Activated CD4-positive, alpha-beta T cell treated with anti-CD3 and anti-CD28 coated beads, Interleukin-2, amount 10 ng/mL, durations not matched to agents 7 days and 5 days (primary cell): ENCODE results near the gene MAD1L1. TPM values are rescaled to one million over a fixed set of nuclear protein-coding genes. Genes with fewer than 3 reads are reported as not detected.

Source experiments
- CTCF ChIA-PET: fragments of 350-600 bp; sonication (Branson Sonifier 250); formaldehyde crosslinking; loops from one replicate; lab custom pipeline; 2021; ENCODE audit warnings: antibody characterized with exemption; lab: Charles Lee
- POLR2A ChIA-PET: fragments of 350-600 bp; sonication (Branson Sonifier 250); formaldehyde crosslinking; loops from one replicate; lab custom pipeline; 2021; ENCODE audit warnings: antibody characterized with exemption; lab: Charles Lee
- DNase-seq: peaks from one replicate; pipeline ENCODE4 v3.0.0-alpha.2; 2020
- H3K27ac Mint-ChIP-seq: one replicate; pipeline ENCODE4 v1.8.0; 2021; ENCODE audit warnings: mild to moderate bottlenecking, moderate library complexity, mixed read lengths
- H3K27me3 Mint-ChIP-seq: one replicate; pipeline ENCODE4 v1.8.0; 2021; ENCODE audit warnings: mixed read lengths
- H3K36me3 Mint-ChIP-seq: one replicate; pipeline ENCODE4 v1.8.0; 2021; ENCODE audit warnings: low read depth, mixed read lengths
- H3K4me1 Mint-ChIP-seq: one replicate; pipeline ENCODE4 v1.8.0; 2021; ENCODE audit warnings: mixed read lengths
- H3K4me3 Mint-ChIP-seq: one replicate; pipeline ENCODE4 v1.8.0; 2021; ENCODE audit warnings: mild to moderate bottlenecking, moderate library complexity, mixed read lengths
- H3K9me3 Mint-ChIP-seq: one replicate; pipeline ENCODE4 v1.8.0; 2021; ENCODE audit warnings: mixed read lengths
- total RNA-seq, 2 experiments: library from RNA; stranded (reverse); gene quantifications; one replicate each; pipeline ENCODE4 v1.2.3, GENCODE V29; 2021

The MAD1L1 gene
- total RNA-seq, 2 experiments from 2014 or later = 125 to 127 TPM

DNA sequence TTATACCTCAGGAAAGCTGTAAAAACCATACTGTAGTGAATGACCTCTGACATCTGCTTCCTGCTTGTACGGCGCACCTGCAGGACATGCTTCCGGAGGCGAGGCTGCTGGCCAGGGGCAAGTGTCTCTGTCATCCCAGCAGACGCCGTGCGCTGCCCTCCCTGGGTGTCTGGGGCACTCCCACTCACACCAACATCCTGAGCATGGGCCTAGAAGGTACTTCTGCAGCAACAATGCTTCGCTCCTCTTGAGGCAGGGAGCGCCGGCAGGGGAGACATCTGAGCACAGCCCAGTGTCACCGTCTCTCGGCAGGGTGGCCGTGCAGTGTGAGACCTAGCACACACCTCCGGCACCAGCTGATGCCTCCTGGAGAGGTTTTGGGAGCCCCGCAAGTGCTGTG, 269.2 kb downstream of the MAD1L1 start:
- H3K27ac Mint-ChIP-seq = no peak overlapping the region
- H3K4me3 Mint-ChIP-seq = no peak overlapping the region
- peaks cover 5% of the 10 kb centered on the region for H3K27me3 Mint-ChIP-seq
- peaks cover 52% of the 10 kb centered on the region for H3K36me3 Mint-ChIP-seq
- DNase-seq = no peak
- H3K4me1 Mint-ChIP-seq = peaks cover 17% of the 10 kb centered on the region
- peaks cover 38% of the 10 kb centered on the region for H3K9me3 Mint-ChIP-seq
- POLR2A ChIA-PET = no interaction called here
- CTCF ChIA-PET = no interaction called here

DNA sequence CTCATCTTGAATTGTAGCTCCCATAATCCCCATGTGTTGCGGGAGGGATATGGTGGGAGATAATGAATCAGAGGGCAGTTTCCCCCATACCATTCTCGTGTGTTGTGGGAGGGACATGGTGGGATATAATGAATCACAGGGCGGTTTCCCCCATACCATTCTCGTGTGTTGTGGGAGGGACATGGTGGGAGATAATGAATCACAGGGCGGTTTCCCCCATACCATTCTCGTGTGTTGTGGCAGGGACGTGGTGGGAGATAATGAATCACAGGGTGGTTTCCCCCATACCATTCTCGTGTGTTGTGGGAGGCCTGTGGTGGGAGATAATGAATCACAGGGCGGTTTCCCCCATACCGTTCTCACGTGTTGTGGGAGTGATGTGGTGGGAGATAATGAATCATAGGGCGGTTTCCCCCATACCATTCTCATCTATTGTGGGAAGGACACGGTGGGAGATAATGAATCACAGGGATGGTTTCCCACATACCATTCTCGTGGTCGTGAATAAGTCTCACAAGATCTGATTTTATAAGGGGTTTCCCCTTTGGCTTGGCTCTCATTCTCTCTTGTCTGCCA, 271.0 kb downstream of the MAD1L1 start:
- DNase-seq = peak; percentile 22
- peaks cover 5% of the 10 kb centered on the region for H3K27me3 Mint-ChIP-seq
- peak overlapping the region; percentile 61 for H3K27ac Mint-ChIP-seq
- no peak overlapping the region for H3K4me3 Mint-ChIP-seq
- peaks cover 5% of the 10 kb centered on the region for H3K4me1 Mint-ChIP-seq
- peaks cover 58% of the 10 kb centered on the region for H3K36me3 Mint-ChIP-seq
- POLR2A ChIA-PET = no interaction called here
- peaks cover 42% of the 10 kb centered on the region for H3K9me3 Mint-ChIP-seq
- CTCF ChIA-PET = interaction anchor here (0.6 to 0.9 kb wide), 2 partner anchors 16 to 45 kb away, joined by 3 read pairs; no protein-coding TSS in a partner anchor

GRCh38 chr7:1959305-1959704, 273.4 kb downstream of the MAD1L1 start:
- no peak overlapping the region for H3K4me3 Mint-ChIP-seq
- no peak overlapping the region for H3K27ac Mint-ChIP-seq
- peaks cover 3% of the 10 kb centered on the region for H3K4me1 Mint-ChIP-seq
- ChIA-PET CTCF (interaction anchor here (0.7 kb wide), 1 partner anchor 17 kb away, joined by 3 read pairs; no protein-coding TSS in a partner anchor), POLR2A (interaction anchor here (0.6 kb wide), 1 partner anchor 425 kb away, joined by 3 read pairs; no protein-coding TSS in a partner anchor)
- peaks cover 5% of the 10 kb centered on the region for H3K27me3 Mint-ChIP-seq
- DNase-seq = no peak
- peaks cover 52% of the 10 kb centered on the region for H3K36me3 Mint-ChIP-seq
- H3K9me3 Mint-ChIP-seq = peaks cover 39% of the 10 kb centered on the region

DNA sequence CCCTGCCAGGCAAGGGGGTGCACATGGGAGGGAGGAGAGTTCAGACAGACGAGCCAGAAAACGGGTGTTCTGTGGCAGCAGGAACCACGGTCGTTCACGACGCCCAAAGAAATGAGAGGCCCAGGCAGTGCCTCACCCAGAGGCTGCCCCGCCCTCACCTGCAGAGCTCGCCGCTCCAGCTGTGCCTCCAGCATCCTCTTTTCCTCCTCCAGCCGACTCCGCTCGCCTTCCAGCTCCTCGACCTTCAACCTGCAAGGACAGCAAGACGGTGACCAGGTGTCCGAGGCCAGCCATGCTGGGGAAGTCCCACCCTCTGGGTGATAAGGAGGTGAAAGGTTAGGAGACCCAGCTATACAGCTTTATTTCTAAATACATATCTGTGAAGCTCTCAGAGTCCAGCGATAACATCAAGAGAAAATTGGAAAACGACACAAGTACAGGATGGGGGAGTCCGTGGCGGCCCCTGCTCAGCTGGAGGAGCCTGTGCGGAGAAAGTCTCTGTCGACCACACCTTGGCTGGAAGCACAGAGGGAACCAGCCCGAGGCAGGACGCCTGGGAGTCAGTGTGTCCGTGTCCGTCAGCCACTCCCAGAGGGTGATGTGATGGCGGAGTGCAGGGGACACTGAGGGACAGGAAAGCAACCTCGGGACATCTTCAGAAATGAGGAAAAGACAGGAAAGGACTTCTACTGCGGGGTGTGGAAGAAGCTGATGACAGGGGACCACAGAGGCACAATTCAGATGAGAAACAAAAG, 275.1 kb downstream of the MAD1L1 start:
- DNase-seq = no peak
- POLR2A ChIA-PET = no interaction called here
- peaks cover 3% of the 10 kb centered on the region for H3K4me1 Mint-ChIP-seq
- peaks cover 33% of the 10 kb centered on the region for H3K9me3 Mint-ChIP-seq
- peaks cover 5% of the 10 kb centered on the region for H3K27me3 Mint-ChIP-seq
- no peak overlapping the region for H3K27ac Mint-ChIP-seq
- peaks cover 47% of the 10 kb centered on the region for H3K36me3 Mint-ChIP-seq
- CTCF ChIA-PET = interaction anchor here (1.7 kb wide), 1 partner anchor 10 kb away, joined by 4 read pairs; no protein-coding TSS in a partner anchor
- no peak overlapping the region for H3K4me3 Mint-ChIP-seq

DNA sequence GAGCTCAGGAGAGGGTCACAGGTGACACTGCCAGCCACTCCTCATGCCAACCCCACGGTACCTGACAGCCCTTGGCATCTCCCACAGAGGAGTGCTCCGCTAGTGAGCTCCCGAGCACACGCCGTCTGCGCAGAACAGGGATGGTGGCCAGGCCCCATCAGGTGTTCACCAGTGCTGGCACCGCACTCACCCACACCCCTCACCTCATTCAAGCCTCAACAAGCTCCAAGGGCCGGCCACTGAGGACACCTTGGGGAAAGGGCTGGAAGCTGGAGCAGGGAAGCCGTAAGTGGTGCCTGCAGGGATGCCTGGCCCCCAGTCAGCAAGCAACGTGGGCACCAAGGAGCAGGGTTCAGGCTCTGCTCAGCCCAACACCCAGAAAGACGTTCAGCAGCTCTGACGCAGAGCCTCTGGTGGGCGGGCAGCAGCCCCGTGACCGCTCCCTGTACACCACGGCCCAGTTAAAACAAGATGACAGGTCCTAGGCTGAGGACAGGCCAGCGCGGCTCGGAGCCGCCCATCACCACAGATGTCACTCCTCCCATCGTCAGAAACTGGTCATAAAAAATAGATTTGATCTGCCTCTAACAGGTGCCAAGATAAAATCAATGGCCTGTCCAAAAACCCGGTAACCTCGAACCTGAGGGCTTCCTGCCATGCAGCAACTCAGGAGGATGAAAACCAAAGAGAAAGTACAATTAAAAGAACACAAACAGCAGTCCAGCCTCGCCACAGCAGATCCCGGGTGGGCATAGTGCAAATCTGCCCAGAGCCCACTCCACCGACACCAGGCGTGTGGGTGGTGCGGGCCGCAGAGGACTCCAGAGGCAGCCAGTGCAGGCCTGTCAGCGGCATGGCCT, 275.9 kb downstream of the MAD1L1 start:
- DNase-seq = no peak
- Mint-ChIP-seq H3K27ac (no peak overlapping the region), H3K27me3 (peaks cover 5% of the 10 kb centered on the region), H3K4me3 (no peak overlapping the region), H3K4me1 (peaks cover 5% of the 10 kb centered on the region), H3K36me3 (peaks cover 44% of the 10 kb centered on the region), H3K9me3 (peaks cover 26% of the 10 kb centered on the region)
- CTCF ChIA-PET = interaction anchor here (1.1 to 1.7 kb wide), 3 partner anchors 9 to 74 kb away, joined by 3 to 5 read pairs (median 4); no protein-coding TSS in a partner anchor
- POLR2A ChIA-PET = no interaction called here

GRCh38 chr7:1956141-1956540, 276.6 kb downstream of the MAD1L1 start:
- no peak for DNase-seq
- Mint-ChIP-seq H3K9me3 (peaks cover 19% of the 10 kb centered on the region), H3K4me3 (no peak overlapping the region), H3K27ac (no peak overlapping the region), H3K27me3 (peaks cover 5% of the 10 kb centered on the region), H3K36me3 (peaks cover 37% of the 10 kb centered on the region), H3K4me1 (peaks cover 10% of the 10 kb centered on the region)
- ChIA-PET CTCF (interaction anchor here (1.1 to 1.7 kb wide), 3 partner anchors 8 to 74 kb away, joined by 3 to 5 read pairs (median 4); no protein-coding TSS in a partner anchor), POLR2A (no interaction called here)

DNA sequence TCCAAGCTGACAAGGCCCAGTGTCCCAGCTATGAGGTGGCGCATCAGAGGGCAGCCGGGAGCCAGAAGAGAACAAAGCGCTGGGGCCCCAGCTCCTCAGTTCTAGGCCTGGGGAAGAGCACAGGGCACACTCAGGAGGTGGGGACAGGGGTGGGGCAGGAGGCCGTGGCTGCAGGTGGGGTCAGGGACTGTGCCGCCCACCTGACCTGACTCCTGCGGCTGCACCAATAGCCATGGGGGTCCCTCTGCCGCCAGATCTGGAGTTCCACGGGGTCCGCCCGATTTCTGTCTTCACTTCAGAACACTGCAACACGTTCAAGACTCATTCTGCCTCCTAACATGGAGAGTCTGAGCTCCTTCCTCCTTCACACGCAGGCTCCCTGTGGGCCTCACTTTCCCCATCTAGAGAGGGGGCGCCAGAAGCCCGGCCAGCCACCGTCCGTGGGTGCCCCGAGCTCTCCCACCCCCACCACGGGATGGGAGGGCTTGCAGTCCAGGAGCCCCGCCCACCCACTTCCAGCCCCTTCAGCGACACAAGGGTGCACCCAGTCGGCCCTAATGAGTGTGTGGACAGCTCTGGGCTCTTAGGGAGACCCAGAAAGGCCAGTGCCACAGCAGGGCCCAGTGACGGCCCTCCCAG, 278.3 kb downstream of the MAD1L1 start:
- no peak overlapping the region for H3K4me3 Mint-ChIP-seq
- no peak for DNase-seq
- peaks cover 3% of the 10 kb centered on the region for H3K27me3 Mint-ChIP-seq
- no peak overlapping the region for H3K27ac Mint-ChIP-seq
- CTCF ChIA-PET = interaction anchor here (0.7 to 1.0 kb wide), 2 partner anchors 10 to 240 kb away, joined by 3 to 4 read pairs; no protein-coding TSS in a partner anchor
- peaks cover 9% of the 10 kb centered on the region for H3K9me3 Mint-ChIP-seq
- peaks cover 24% of the 10 kb centered on the region for H3K36me3 Mint-ChIP-seq
- H3K4me1 Mint-ChIP-seq = peaks cover 19% of the 10 kb centered on the region
- POLR2A ChIA-PET = no interaction called here

DNA sequence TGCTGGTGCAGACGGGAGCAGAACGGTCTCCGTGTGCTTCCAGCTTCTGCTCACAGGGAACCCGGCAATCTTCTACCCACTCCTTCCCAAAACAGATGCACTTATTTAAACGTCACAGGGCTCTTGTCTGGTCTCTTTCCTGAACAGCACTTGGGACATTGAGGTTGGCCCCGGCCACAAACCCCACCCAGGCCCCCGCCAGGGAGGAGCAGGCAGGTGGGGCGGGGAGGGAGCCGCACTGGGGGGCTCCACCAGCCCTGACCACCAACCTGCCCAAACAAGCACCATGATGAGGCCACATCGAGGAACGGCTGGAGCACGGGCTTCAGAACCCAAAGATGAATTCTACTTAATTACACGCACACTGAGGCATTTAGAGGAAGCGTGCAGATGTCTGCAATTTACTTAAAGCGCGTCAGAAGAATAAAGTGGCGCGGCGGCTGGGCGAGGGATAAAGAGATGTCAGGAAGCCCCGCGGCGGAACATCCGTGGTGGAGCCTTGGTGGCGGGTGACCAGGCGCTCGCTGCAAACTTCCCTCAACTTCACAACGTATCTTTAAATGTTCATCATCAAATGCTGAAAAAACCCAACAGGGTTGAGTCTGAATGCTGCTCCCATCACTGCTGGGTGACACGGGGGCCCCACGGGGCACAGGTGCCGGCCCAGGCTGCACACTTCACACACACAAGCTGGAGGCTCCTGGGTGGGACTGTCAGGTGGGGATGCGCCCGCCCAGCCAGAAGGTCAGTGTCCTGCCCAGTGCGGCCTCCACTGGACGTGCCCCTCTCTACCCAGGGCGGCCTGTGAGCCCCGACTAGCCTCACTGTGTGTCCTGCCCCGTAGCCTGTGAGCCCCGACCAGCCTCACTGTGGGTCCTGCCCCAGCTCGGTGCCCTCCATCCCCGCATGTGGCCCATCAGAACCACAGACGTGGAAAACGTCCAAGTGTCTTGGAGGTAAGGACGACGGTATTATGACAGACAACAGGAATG, 279.2 kb downstream of the MAD1L1 start:
- H3K36me3 Mint-ChIP-seq = peaks cover 18% of the 10 kb centered on the region
- POLR2A ChIA-PET = no interaction called here
- H3K9me3 Mint-ChIP-seq = peaks cover 3% of the 10 kb centered on the region
- no peak overlapping the region for H3K27ac Mint-ChIP-seq
- H3K27me3 Mint-ChIP-seq = no peaks in the 10 kb centered on the region
- DNase-seq = no peak
- no peak overlapping the region for H3K4me3 Mint-ChIP-seq
- CTCF ChIA-PET = no interaction called here
- H3K4me1 Mint-ChIP-seq = peaks cover 19% of the 10 kb centered on the region

DNA sequence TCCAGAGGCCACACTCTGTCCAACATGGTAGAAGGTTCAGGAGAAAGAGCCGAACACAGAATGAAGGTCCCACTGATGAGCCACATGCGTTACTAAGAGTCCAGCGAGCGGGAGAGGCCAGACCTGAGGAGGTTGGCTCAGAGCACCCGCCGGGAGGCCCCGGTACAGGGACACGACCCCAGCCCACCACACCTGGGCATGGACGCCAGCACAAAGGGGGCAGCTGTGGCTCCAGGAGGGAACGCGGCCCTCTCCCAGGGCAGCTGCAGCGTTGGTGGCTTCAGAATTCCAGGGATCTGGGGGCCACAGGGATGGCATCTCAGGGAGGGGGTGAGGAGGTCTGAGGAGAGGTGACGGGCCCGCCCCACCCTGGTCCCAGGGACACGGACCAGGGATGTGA, 280.0 kb downstream of the MAD1L1 start:
- ChIA-PET POLR2A (no interaction called here), CTCF (no interaction called here)
- peaks cover 19% of the 10 kb centered on the region for H3K4me1 Mint-ChIP-seq
- H3K9me3 Mint-ChIP-seq = no peaks in the 10 kb centered on the region
- H3K4me3 Mint-ChIP-seq = no peak overlapping the region
- no peak overlapping the region for H3K27ac Mint-ChIP-seq
- no peaks in the 10 kb centered on the region for H3K27me3 Mint-ChIP-seq
- no peak for DNase-seq
- peaks cover 13% of the 10 kb centered on the region for H3K36me3 Mint-ChIP-seq

DNA sequence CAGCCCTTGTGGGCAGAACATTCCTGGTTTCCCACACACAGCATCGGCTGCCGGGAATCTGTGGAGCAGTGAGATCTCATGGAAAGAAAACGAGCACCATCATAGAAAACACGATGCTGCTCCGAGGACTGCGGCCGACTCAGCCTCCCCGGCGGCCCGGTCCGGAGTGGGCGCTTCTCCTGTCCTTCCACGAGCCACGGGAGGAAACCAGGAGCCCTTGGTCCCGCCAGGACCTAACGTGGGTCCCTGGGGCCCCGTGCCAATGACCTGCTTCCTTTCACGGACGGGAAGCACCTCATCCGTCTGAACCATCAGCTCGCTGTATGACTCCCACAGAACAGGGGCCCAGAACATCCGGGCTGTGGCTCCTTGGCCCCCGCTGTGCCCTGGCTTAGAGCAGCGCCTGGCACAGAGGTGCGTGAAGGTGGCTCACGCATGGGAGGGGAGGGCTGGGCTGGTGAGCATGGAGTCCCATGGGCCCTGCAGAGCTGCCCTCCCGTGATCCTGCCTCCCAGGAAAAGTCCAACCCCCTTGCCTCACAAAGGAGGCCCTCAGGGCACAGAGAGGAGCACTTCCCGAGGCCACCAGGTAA, 280.5 kb downstream of the MAD1L1 start:
- H3K27me3 Mint-ChIP-seq = no peaks in the 10 kb centered on the region
- H3K36me3 Mint-ChIP-seq = peaks cover 10% of the 10 kb centered on the region
- peak overlapping the region; percentile 41 for H3K27ac Mint-ChIP-seq
- ChIA-PET POLR2A (no interaction called here), CTCF (no interaction called here)
- H3K9me3 Mint-ChIP-seq = no peaks in the 10 kb centered on the region
- DNase-seq = no peak
- H3K4me1 Mint-ChIP-seq = peaks cover 21% of the 10 kb centered on the region
- no peak overlapping the region for H3K4me3 Mint-ChIP-seq

DNA sequence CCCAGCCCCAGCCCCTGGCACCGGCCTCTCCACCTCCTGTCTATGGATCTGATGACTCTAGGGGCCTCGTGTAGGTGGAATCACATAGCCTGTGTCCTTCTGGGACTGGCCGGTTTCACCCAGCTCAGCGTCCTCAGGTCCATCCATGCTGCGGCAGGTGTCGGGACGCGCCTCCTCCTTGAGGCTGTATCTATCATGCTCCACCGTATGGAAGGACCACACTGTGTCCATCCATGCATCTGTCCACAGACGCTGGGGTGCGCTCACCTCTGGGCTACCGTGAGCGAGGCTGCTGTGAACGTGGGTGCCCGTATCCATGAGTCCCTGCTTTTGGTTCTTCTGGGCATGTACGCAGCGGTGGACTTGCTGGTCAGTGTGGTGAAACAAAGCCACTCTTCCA, 281.1 kb downstream of the MAD1L1 start:
- Mint-ChIP-seq H3K4me3 (no peak overlapping the region), H3K4me1 (peaks cover 21% of the 10 kb centered on the region), H3K27me3 (no peaks in the 10 kb centered on the region), H3K9me3 (no peaks in the 10 kb centered on the region), H3K36me3 (peaks cover 4% of the 10 kb centered on the region), H3K27ac (peak overlapping the region; percentile 87)
- DNase-seq = no peak
- CTCF ChIA-PET = no interaction called here
- POLR2A ChIA-PET = no interaction called here
